Omental fat pad (tissue), 4 donors: ENCODE data around the gene SRGN. TPM values are rescaled to one million over a fixed set of nuclear protein-coding genes. Genes with fewer than 3 reads are reported as not detected.

ENCODE experiments used
- ATAC-seq: fragments of 150-250 bp; one replicate; pipeline ENCODE4 v1.9.1; 2016; ENCODE audit warnings: mild to moderate bottlenecking, moderate library complexity; ENCODE audit not compliant: low FRiP score
- DNase-seq: peaks from one replicate; pipeline ENCODE4 v3.0.0-alpha.2; 2019; ENCODE audit warnings: low spot score
- total RNA-seq, 4 donors: library from RNA; depleted of rRNA; stranded (reverse); fragments of >200 nt; gene quantifications; one replicate each; pipeline ENCODE4 v1.1.0, GENCODE V29; 2016
- TF ChIP-seq, protein P1 (sequence below), 3 donors: fragments of 450-650 bp; IDR thresholded peaks; one replicate each; pipeline ENCODE4 v1.5.1; 2016 to 2017; ENCODE audit warnings: antibody characterized with exemption in 3 of 3, mild to moderate bottlenecking in 3 of 3, moderate library complexity in 2 of 3

SRGN gene
- total RNA-seq, 4 donors from 2014 or later = 289 to 481 (median 419) TPM

DNA sequence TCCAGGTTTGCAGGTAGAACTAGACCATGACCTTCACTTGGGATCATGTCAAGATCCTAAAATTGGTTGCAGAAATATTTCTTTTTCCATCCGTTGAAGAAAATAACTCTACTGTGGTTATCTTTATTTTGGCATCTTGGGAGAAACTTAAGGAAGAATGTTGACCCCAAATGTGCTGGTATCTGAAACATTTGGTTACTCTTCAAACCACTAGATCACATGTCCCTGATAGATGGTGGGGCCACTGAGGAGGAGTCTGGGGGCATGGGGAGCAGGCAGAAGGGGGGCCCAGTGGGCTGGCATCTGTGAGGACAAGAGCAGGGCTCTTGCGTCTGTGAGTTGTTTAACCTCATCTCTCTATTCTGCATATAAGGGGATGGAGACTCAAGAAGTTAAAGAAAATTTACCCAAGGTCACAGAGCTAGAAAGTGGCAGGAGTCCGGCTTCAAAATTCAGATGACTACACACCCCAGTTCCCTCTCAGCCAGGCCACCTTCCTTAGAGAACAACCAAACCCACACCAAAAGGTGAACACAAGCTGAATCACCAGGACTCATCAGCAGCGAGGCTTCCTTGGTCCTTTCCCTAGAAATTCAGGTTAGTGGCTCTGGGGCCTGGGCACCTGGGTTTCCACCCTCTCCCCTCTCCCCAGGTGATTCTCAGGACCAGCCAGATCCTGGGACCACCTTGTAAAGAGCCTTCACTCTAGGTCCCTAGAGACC is 40.6 kb upstream of the SRGN start:
- no peak for ATAC-seq
- no peak for DNase-seq

DNA sequence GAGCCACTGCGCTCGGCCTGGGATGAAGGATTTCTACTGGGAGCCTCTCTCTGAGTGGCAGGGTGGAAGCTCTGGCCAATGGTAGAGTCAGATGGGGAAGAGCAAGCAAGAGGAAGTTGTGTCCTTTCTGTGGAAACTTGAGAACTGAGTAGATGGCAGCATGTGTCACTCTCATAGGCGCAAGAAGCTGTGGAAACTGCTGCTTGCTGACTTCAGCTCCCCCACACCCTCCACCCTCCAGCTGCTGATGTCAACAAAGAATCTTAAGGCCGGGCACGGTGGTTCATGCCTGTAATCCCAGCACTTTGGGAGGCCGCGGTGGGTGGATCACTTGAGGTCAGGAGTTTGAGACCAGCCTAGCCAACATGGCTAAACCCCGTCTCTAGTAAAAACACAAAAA is 39.8 kb upstream of the SRGN start:
- no peak for ATAC-seq
- DNase-seq = no peak
- TF ChIP-seq, protein P1, sequence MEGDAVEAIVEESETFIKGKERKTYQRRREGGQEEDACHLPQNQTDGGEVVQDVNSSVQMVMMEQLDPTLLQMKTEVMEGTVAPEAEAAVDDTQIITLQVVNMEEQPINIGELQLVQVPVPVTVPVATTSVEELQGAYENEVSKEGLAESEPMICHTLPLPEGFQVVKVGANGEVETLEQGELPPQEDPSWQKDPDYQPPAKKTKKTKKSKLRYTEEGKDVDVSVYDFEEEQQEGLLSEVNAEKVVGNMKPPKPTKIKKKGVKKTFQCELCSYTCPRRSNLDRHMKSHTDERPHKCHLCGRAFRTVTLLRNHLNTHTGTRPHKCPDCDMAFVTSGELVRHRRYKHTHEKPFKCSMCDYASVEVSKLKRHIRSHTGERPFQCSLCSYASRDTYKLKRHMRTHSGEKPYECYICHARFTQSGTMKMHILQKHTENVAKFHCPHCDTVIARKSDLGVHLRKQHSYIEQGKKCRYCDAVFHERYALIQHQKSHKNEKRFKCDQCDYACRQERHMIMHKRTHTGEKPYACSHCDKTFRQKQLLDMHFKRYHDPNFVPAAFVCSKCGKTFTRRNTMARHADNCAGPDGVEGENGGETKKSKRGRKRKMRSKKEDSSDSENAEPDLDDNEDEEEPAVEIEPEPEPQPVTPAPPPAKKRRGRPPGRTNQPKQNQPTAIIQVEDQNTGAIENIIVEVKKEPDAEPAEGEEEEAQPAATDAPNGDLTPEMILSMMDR (IDR thresholded peaks at IDR 0.05) = no peak

More for the DNA sequence above, 40.6 kb upstream of the SRGN start:
- TF ChIP-seq, protein P1 (IDR thresholded peaks at IDR 0.05) = no peak

DNA sequence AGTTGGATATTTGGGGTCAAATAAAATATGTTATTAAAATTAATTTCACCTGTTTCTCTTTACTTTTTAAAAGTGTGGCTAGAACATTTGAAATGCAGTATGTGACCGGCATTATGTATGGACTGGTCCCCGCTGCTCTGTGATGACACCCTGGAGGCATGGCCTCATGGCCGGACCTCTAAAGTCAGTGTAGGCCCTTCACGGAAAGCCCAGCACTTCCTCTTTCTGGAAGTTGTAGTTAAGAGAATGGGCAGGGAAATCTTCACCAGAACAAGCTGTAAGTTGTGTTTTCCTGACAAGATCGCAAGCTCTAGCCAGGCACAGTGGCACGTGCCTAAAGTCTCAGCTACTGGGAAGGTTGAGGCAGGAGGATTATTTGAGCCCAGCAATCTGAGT is 38.3 kb upstream of the SRGN start:
- DNase-seq (no peak), ATAC-seq (no peak)
- TF ChIP-seq, protein P1 (IDR thresholded peaks at IDR 0.05) = no peak

DNA sequence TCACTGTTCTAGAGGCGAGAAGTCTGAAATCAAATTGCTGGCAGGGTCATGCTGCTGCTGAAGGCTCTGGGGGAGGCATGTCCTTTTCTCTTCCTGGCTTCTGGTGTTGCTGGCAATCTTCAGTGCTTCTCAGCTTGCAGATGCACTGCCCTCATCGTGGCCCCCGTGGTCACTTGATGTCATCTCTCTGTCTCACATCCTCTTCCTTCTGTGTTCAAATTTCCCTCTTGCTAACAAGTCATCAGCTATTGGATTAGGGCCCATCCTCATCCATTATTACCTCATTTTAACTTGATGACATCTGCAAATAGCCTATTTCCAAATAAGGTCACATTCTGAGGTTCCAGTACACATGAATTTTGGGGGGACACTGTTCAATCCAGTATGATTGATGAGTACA is 36.6 kb upstream of the SRGN start:
- DNase-seq (no peak), ATAC-seq (no peak)
- TF ChIP-seq, protein P1 (IDR thresholded peaks at IDR 0.05) = no peak

DNA sequence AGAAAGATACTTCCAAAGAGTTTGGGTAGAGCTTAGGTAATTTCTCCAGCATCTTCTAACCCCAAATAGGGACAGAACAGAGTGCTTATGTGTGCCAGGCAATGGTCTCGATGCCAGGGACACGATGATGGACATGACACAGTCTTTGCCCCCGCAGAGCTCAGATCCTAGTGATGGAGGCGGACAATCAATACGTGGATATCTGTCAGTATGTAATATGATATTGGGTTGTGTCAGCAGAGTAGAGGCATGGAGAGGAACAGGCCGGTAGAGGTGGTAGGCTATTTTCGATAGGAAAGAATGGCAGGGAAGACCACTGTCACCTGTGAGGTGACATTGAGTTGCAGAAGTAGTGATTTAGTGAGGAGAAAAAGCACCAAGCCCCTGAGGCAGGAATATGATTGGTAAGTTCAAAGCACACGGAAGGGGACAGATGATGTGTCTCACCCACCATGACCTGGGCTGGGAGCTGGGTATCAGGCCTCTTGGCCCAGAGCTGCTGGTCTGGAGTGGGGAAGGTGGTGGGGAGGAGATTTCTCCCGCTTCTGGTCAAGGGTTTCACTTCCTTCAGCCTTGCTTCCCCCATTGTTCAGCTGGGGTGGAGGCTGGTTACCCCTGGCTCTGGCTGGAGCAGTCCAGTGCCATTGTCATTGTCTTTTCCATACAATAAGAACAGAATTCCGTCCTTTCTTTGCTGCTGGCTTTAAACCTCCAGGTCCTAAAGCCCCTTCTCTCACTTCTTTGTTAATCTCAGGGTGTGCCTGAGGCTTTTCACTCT is 36.0 kb upstream of the SRGN start:
- ATAC-seq (no peak), DNase-seq (no peak)
- TF ChIP-seq, protein P1 (IDR thresholded peaks at IDR 0.05) = no peak

DNA sequence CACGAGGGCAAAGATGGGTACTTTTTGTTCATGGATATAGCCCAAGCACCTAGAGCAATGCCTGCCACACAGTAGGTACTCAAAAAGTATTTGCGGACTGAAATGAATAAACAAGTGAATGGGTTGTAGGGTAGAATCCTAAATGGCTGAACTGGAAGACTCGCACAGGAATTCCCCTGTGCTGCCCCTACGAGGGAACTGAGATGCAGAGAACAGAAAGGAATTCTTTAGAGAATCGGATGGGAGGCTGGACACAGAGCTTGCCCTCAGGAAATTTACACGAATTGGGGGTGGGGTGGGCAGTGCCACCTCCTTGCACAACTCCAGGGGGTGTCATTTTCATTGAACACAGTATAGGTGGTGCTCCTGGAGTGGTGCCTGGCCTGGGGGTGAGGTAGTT is 35.2 kb upstream of the SRGN start:
- ATAC-seq = no peak
- TF ChIP-seq, protein P1 (IDR thresholded peaks at IDR 0.05) = no peak
- no peak for DNase-seq
